Activated T-helper 17 cell treated with anti-CD3 and anti-CD28 coated beads, Interleukin-2, amount 50 U/mL, for 72 hours (primary cell): ENCODE measurements around the gene CD4. TPM values are rescaled to one million over a fixed set of nuclear protein-coding genes. Genes with fewer than 3 reads are reported as not detected.
"Not testable (repeated sequence)": the region's sequence is repeated elsewhere in the genome, so short reads cannot be mapped to it uniquely, and the experiment has no call there.

ENCODE experiments used
- ATAC-seq: fragments of 150-1000 bp; cut with Tn5 transposase; replicated peaks from 2 replicates; pipeline ENCODE4 v1.10.0; 2021; ENCODE audit warnings: mild to moderate bottlenecking, moderate library complexity
- H3K27ac Mint-ChIP-seq: one replicate; pipeline ENCODE4 v1.8.0; 2022; ENCODE audit warnings: mixed read lengths
- H3K27me3 Mint-ChIP-seq: one replicate; pipeline ENCODE4 v1.8.0; 2022; ENCODE audit warnings: mixed read lengths
- H3K36me3 Mint-ChIP-seq: one replicate; pipeline ENCODE4 v1.8.0; 2022; ENCODE audit warnings: low read depth, mild to moderate bottlenecking, mixed read lengths
- H3K4me1 Mint-ChIP-seq: one replicate; pipeline ENCODE4 v1.8.0; 2022; ENCODE audit warnings: mixed read lengths
- H3K4me3 Mint-ChIP-seq: one replicate; pipeline ENCODE4 v1.8.0; 2022; ENCODE audit warnings: mild to moderate bottlenecking, mixed read lengths
- H3K9me3 Mint-ChIP-seq: one replicate; pipeline ENCODE4 v1.8.0; 2022; ENCODE audit warnings: mixed read lengths
- total RNA-seq, 2 donors: library from RNA; stranded (reverse); gene quantifications; one replicate each; pipeline ENCODE4 v1.2.3, GENCODE V29; 2022

The CD4 gene
- total RNA-seq, 2 donors from 2014 or later, result 224 to 261 TPM

DNA sequence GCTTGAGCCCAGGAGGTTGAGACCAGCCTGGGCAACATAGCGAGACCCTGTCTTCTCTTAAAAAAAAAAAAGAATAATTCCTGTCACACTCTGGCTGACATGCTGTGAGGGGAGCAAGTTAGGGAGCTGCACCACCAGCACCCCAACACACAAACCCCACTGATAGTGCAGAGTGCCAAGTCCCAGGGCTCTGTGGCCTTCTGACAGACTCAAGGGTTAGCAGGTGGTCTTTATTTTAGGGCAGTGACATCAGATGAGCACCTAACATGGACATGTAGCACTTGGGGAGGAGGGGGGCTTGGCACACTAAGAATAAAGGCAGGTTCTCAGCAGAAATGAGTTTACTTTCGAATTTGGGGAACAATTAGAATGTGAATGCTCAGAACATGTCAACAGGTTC lies 69.5 kb downstream of the CD4 start:
- Mint-ChIP-seq H3K4me3 (no peak overlapping the region), H3K9me3 (no peaks in the 10 kb centered on the region), H3K27me3 (no peaks in the 10 kb centered on the region), H3K36me3 (peaks cover 100% of the 10 kb centered on the region), H3K4me1 (peaks cover 9% of the 10 kb centered on the region), H3K27ac (no peak overlapping the region)
- ATAC-seq, result no peak

GRCh38 chr12:6860116-6860515 lies 70.8 kb downstream of the CD4 start:
- Mint-ChIP-seq H3K27ac (no peak overlapping the region), H3K36me3 (peaks cover 98% of the 10 kb centered on the region), H3K27me3 (no peaks in the 10 kb centered on the region), H3K9me3 (no peaks in the 10 kb centered on the region), H3K4me3 (no peak overlapping the region), H3K4me1 (peaks cover 4% of the 10 kb centered on the region)
- ATAC-seq, result no peak

DNA sequence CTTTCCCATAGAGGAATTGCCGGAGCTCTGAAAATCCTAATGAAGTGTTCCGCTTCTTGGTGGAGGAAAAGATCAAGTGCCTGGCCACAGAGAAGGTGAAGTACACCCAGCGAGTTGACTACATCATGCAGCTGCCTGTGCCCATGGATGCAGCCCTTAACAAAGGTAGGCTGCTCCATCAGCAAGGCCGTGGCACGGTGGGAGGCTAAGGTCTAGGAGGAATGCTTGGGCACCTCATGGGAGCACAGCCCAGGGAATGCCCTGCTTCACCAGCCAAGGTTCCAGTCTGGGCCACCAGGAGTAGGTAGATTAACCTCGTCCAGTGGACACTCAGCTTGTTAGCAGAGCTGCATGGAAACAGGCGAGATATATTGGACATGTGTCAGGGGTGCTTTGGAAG lies 71.6 kb downstream of the CD4 start:
- peak overlapping the region; percentile 34 for H3K27ac Mint-ChIP-seq
- no peaks in the 10 kb centered on the region for H3K27me3 Mint-ChIP-seq

DNA sequence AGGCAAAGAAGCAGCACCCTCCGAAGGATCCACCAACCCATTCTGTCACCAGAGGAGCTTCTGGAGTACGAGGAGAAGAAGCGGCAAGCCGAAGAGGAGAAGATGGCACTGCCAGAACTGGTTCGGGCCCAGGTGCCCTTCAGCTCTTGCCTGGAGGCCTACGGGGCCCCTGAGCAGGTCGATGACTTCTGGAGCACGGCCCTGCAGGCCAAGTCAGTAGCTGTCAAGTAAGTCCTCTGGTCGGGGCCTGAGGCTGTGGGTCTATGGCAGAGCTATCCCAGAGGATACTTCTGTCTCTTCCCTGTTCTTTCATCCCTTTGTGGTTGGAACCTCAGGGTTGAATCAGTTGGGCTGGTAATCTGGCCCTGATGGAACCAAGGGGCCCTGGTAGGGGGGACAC lies 72.1 kb downstream of the CD4 start:
- Mint-ChIP-seq H3K27me3 (no peaks in the 10 kb centered on the region), H3K4me1 (peaks cover 4% of the 10 kb centered on the region), H3K9me3 (no peaks in the 10 kb centered on the region), H3K27ac (peak overlapping the region; percentile 34), H3K36me3 (peaks cover 97% of the 10 kb centered on the region), H3K4me3 (no peak overlapping the region)
- ATAC-seq, result no peak

More for the DNA sequence above, 71.6 kb downstream of the CD4 start:
- Mint-ChIP-seq H3K9me3 (no peaks in the 10 kb centered on the region), H3K36me3 (peaks cover 98% of the 10 kb centered on the region), H3K4me1 (peaks cover 4% of the 10 kb centered on the region), H3K4me3 (no peak overlapping the region)
- no peak for ATAC-seq

GRCh38 chr12:6863033-6863432 lies 73.7 kb downstream of the CD4 start:
- Mint-ChIP-seq H3K4me1 (peaks cover 4% of the 10 kb centered on the region), H3K4me3 (no peak overlapping the region), H3K9me3 (no peaks in the 10 kb centered on the region), H3K27me3 (no peaks in the 10 kb centered on the region), H3K27ac (peak overlapping the region; percentile 36), H3K36me3 (peaks cover 97% of the 10 kb centered on the region)
- ATAC-seq, result no peak

DNA sequence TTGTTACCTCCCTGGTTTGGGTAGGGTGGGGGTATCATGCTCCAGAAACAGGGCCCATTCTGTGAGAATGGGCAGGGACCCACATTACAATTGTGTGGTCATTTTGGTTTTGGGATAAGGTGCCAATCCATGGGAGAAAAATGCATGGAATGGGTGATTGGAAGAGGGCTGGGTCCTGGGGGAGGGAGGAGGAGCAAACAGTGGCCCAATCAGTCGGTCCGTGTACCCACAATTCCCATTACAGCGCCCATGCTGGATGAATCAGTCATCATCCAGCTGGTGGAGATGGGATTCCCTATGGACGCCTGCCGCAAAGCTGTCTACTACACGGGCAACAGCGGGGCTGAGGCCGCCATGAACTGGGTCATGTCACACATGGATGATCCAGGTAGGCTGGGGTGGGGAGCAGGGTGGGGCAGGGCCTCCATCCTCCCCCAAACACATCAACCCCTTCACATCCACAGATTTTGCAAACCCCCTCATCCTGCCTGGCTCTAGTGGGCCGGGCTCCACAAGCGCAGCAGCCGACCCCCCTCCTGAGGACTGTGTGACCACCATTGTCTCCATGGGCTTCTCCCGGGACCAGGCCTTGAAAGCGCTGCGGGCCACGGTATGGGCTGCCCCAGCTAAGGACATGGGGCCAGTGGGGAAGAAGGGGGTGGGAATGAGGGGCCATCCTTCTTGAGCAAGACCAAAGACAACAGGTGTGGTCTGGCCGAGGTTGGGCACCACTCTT lies 74.4 kb downstream of the CD4 start:
- no peak overlapping the region for H3K4me3 Mint-ChIP-seq
- peak overlapping the region; percentile 36 for H3K27ac Mint-ChIP-seq
- ATAC-seq, result no peak
- no peaks in the 10 kb centered on the region for H3K27me3 Mint-ChIP-seq
- peaks cover 97% of the 10 kb centered on the region for H3K36me3 Mint-ChIP-seq
- H3K9me3 Mint-ChIP-seq, result no peaks in the 10 kb centered on the region
- H3K4me1 Mint-ChIP-seq, result peaks cover 6% of the 10 kb centered on the region

GRCh38 chr12:6865307-6865706 lies 76.0 kb downstream of the CD4 start:
- peak overlapping the region; percentile 19 for H3K27ac Mint-ChIP-seq

GRCh38 chr12:6866163-6866919 lies 77.0 kb downstream of the CD4 start:
- Mint-ChIP-seq H3K9me3 (no peaks in the 10 kb centered on the region), H3K36me3 (peaks cover 97% of the 10 kb centered on the region), H3K4me1 (peaks cover 25% of the 10 kb centered on the region), H3K27me3 (no peaks in the 10 kb centered on the region), H3K27ac (peak overlapping the region; percentile 96), H3K4me3 (peak overlapping the region; percentile 94)
- no peak for ATAC-seq

More at GRCh38 chr12:6865307-6865706, 76.0 kb downstream of the CD4 start:
- H3K4me1 Mint-ChIP-seq, result peaks cover 17% of the 10 kb centered on the region
- ATAC-seq, H3K27me3 Mint-ChIP-seq, H3K9me3 Mint-ChIP-seq: not testable (repeated sequence)
- H3K36me3 Mint-ChIP-seq, result peaks cover 97% of the 10 kb centered on the region
- H3K4me3 Mint-ChIP-seq, result peak overlapping the region; percentile 94

DNA sequence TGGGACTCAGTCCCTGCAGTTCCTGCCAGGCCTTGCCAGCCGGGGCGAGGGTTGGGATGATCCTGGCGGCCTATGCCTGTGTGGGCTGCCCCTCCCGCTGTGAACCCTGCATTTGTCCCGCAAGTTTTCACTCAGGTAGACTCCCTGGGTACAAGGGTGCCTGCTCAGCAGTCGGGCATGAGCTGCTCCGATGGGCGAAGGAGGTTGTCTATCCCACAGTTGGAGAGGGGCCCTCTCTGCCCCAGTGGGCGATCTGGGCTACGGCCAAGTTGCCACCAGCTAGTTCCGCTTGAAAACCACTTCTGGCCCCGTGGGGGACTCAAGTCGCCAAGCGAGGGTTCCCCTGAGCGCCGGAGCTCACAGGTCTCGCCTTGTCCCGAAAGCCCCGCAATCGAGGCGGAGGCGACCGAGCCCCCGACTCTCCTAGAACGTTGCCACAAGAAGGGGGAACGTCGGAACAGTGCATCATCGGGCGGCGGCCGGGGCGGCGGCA lies 77.6 kb downstream of the CD4 start:
- ATAC-seq, result peak; percentile 5
- peak overlapping the region; percentile 94 for H3K4me3 Mint-ChIP-seq
- H3K27me3 Mint-ChIP-seq, result no peaks in the 10 kb centered on the region
- H3K9me3 Mint-ChIP-seq, result no peaks in the 10 kb centered on the region
- peaks cover 31% of the 10 kb centered on the region for H3K4me1 Mint-ChIP-seq
- H3K36me3 Mint-ChIP-seq, result peaks cover 97% of the 10 kb centered on the region
- H3K27ac Mint-ChIP-seq, result peak overlapping the region; percentile 96

DNA sequence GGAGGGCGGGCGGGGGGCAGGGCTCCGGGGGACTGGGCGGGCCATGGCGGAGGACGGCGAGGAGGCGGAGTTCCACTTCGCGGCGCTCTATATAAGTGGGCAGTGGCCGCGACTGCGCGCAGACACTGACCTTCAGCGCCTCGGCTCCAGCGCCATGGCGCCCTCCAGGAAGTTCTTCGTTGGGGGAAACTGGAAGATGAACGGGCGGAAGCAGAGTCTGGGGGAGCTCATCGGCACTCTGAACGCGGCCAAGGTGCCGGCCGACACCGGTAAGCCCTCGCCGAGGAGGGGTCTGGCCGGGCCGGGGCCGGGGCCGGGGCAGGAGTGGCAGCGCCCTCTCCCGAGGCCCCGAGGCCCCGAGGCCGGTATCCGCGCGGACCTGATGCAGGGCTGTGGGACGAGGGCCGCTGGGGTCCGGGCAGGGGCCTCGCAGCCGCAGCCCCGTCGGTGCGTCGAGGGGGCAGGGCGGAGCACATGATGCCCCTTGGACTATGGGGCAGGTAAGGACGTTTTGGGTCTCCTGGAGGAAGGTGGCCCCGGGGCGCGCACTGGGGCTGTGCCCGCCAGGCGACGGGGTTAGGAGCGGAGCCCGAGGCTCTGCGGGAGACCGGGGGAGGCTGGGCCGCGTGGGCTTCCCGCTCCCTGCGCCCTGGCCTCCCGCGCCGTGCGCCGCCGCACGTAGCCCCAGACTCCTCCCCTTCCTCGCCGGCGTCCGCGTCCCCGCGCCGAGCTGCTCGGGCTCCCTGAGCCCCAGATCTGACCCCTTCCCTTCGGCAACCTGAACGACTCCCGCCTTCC lies 78.3 kb downstream of the CD4 start, which contains the start of gene TPI1:
TPI1 (plus strand) TSS at position 119 of the 798 bp plus-strand sequence; CDS start at position 155, 36 bp downstream.
- Mint-ChIP-seq H3K36me3 (peaks cover 97% of the 10 kb centered on the region), H3K27me3 (no peaks in the 10 kb centered on the region), H3K4me1 (peaks cover 37% of the 10 kb centered on the region), H3K4me3 (peak within 1 kb of the TSS; percentile 94), H3K27ac (peak within 1 kb of the TSS; percentile 96), H3K9me3 (no peaks in the 10 kb centered on the region)
- peak; percentile 74 for ATAC-seq

DNA sequence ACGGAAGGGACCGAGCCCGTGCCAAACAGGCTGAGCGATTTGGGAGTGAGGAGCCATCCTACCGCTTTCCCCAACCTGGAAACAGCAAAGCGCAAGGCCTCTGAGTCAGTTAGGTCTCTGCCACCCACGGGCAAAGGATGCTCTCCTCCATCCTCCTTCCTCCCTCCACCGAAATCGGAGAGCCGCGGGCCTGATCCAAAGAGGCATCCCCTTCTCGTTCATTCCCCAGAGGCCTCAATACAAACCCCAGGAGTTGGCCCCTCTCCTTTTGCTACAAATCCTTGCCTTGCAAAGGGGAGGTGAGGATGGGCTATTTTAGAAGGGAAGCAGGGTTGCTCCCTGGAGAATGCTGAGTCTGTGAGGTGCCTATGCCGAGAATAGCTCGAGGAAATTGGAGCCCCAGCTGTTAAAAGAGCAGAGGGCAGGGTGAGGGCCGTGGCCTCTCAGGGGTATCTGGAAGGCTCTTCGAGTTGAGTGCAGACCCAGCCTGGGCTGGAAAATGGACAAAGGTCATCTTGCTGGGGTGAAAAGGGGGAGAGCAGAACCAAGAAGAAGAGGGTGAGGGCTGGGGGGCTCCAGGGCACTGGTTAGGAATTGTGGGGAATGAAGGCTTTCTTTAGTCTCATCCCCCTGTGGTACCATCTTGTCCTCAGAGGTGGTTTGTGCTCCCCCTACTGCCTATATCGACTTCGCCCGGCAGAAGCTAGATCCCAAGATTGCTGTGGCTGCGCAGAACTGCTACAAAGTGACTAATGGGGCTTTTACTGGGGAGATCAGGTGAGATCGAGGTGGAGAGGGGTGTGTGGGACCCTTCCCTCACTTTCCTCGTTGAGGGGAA lies 79.1 kb downstream of the CD4 start:
- Mint-ChIP-seq H3K27ac (peak overlapping the region; percentile 94), H3K36me3 (peaks cover 97% of the 10 kb centered on the region), H3K4me3 (peak overlapping the region; percentile 94), H3K27me3 (no peaks in the 10 kb centered on the region), H3K4me1 (peaks cover 35% of the 10 kb centered on the region), H3K9me3 (no peaks in the 10 kb centered on the region)
- peak; percentile 2 for ATAC-seq

DNA sequence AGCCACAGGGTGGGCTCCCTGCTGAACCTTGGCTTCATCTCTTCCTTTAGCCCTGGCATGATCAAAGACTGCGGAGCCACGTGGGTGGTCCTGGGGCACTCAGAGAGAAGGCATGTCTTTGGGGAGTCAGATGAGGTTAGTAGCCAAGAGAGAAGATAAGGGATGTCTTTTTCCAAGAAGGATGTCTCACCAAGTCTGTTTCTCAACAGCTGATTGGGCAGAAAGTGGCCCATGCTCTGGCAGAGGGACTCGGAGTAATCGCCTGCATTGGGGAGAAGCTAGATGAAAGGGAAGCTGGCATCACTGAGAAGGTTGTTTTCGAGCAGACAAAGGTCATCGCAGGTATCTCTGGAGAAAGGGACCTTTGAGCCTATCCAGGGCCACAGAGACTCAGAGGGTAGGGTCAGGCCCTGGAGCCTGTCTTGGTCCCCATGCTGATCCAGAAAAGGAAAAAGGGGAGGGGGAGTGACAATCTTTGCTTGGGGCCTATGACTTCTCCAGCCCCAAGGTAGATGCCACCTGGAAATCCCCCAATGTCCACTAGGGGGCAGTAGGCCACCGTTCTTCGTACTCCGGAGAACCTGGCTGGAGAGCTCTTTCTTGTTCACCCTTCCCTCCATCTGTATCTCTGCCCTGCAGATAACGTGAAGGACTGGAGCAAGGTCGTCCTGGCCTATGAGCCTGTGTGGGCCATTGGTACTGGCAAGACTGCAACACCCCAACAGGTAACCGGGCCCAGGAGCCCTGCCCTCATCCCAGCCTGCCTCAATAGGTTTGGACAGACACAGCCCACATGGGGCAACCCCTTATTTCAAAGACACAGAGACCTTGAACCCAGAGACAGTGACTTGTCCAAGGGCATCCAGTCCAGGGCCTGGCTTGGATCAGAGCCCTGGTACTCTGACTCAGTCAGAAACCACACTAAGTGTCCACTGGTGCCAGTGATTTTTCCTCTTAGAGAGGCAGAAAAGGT lies 80.0 kb downstream of the CD4 start:
- ATAC-seq, result no peak
- peaks cover 98% of the 10 kb centered on the region for H3K36me3 Mint-ChIP-seq
- H3K4me1 Mint-ChIP-seq, result peaks cover 34% of the 10 kb centered on the region
- H3K27me3 Mint-ChIP-seq, result no peaks in the 10 kb centered on the region
- peak overlapping the region; percentile 94 for H3K4me3 Mint-ChIP-seq
- H3K9me3 Mint-ChIP-seq, result no peaks in the 10 kb centered on the region
- peak overlapping the region; percentile 94 for H3K27ac Mint-ChIP-seq

GRCh38 chr12:6870304-6870703 lies 81.0 kb downstream of the CD4 start:
- H3K9me3 Mint-ChIP-seq, ATAC-seq, H3K27me3 Mint-ChIP-seq: not testable (repeated sequence)
- Mint-ChIP-seq H3K27ac (peak overlapping the region; percentile 94), H3K4me1 (peaks cover 34% of the 10 kb centered on the region), H3K36me3 (peaks cover 98% of the 10 kb centered on the region), H3K4me3 (peak overlapping the region; percentile 94)
